RCC 7860 (cell line): ENCODE results near the gene FRMD4A.
A peak's percentile ranks its signal among the peaks of the same experiment; 100 is the strongest.
"Not testable (repeated sequence)": the region's sequence is repeated elsewhere in the genome, so short reads cannot be mapped to it uniquely, and the experiment has no call there.

ENCODE experiments used
- DNase-seq: peaks from one replicate; pipeline ENCODE4 v3.0.0-alpha.2; 2015; ENCODE audit warnings: low spot score
- FAIRE-seq: peaks from 2 replicates; lab custom pipeline; 2012; peaks lifted over from hg19 to GRCh38; lab: Jason Lieb, UNC

FRMD4A gene

DNA sequence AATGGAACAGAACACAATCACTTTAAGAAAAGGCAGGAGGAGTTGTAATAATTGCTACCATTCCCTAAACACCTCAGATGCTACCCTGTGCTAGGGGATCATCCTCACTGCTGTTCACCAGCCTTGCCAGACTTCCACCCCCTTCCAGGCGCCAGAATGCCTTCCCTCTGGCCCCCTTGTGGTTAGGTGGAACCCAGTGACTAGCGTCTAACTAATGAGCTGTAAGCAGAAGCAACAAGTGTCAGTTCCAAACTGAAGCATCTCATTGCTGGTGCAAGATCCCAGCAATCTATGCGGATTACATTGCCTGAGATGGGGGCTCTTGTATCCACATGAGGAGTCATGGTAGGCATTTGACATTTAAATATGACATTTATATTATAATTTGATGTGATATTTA, 86.6 kb downstream of the FRMD4A start:
- FAIRE-seq, result no peak
- peak; percentile 61 for DNase-seq

DNA sequence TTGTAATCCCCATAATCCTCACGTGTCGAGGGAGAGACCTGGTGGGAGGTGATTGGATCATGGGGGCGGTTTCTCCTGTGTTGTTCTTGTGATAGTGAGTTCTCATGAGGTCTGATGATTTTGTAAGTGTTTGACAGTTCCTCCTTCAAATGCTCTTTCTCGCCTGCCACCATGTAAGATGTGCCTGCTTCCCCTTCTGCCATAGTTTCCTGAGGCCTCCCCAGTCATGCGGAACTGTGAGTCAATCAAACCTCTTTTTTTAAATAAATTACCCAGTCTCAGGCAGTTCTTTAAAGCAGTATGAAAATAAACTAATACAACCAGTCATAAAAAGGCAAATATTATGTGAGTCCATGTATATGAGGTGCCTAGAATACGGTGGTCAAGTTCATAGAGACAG, 87.5 kb downstream of the FRMD4A start:
- DNase-seq, result peak; percentile 23
- FAIRE-seq, result peak; percentile 29

DNA sequence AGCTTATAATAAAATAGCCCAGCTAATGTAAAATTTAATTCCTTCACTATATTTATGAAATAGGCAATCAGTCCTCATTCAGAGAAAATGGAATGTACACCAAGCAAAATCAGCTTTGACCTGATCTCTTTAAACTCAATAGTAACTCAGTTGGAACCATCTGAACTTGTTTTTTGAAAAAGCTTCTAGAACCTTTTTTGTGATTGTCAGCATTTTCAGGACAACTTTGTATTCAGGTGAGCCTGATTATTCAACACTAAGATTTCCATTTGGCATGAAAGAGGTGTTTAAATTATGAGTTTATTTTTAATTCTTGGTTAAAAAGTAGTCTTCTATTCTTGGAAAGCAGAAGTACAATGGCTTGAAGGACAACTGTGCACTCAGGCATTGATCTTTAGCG, 89.5 kb downstream of the FRMD4A start:
- DNase-seq, result no peak
- no peak for FAIRE-seq

DNA sequence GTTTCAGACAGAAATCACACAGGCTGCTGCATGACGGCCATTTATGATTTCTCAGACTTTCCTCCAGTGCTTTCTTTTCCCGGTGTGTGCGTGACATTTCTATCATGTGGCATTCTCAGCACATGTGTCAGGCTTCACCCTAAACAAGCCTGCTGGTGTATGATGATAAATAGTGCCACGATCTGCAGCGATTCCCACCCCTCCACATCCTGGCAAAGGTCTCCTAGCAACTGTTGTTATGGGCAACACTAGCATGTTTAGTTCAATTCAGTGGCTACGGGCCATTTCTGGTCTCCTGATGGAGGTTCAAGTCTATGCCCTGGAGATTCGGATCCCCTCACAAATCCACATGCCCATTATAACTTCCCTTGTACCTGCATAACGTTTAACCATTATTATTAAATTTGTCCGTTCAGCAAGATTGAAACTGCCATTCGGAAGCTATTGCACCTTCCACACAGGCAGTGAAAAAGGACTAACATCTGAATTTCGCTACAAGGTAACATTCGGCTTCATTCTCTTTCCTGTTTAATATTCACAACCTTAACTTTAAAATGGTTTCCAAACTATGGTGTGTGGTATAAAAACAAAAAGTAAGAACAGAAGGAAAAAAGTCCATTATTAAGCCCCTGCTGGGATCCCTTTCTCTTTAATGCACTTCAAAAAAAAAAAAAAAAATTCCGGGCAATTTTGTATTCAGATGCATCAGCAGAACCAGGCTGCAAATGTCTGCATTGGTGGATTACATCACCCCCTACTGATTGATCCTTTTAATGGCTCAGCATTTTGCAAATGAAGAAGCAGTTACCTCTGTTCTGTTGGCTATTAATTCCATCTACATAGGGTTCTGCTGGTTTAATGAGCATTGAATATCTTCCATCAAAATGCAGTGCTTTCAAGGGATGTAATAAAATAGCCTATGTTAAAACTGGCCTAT, 90.2 kb downstream of the FRMD4A start:
- FAIRE-seq, result no peak
- DNase-seq, result no peak

DNA sequence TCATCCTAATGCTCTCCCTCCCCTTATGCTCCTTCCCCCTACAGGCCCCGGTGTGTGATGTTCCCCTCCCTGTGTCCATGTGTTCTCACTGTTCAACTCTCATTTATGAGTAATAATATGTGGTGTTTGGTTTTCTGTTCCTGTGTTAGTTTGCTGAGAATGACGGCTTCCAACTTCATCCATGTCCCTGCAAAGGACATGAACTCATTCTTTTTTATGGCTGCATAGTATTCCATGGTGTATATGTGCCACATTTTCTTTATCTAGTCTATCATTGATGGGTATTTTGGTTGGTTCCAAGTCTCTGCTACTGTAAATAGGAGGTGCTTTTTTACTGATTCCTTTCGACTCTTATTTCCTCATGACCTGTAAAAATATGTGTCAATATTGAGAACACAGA, 92.1 kb downstream of the FRMD4A start:
- not testable (repeated sequence) for FAIRE-seq, DNase-seq

DNA sequence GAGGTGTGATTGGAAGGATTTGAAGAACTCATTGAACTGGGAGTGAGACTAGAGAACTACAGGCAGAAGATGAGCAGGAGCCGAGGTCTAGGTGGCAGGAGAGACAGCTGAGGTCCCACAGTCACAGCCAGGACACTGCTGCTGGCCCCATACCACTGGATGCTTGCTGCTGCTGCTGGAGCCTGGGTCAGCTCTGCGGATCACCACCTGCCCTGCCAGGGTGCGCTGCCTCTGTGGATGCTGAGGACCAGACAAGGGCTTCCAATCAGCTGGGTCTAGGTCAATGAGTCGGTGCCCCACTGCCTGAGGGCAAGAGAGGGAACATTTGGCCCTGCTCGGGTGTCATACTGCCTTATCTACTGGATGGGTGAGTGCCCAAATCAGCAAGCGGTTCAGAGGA, 94.4 kb downstream of the FRMD4A start:
- FAIRE-seq, result no peak
- no peak for DNase-seq

DNA sequence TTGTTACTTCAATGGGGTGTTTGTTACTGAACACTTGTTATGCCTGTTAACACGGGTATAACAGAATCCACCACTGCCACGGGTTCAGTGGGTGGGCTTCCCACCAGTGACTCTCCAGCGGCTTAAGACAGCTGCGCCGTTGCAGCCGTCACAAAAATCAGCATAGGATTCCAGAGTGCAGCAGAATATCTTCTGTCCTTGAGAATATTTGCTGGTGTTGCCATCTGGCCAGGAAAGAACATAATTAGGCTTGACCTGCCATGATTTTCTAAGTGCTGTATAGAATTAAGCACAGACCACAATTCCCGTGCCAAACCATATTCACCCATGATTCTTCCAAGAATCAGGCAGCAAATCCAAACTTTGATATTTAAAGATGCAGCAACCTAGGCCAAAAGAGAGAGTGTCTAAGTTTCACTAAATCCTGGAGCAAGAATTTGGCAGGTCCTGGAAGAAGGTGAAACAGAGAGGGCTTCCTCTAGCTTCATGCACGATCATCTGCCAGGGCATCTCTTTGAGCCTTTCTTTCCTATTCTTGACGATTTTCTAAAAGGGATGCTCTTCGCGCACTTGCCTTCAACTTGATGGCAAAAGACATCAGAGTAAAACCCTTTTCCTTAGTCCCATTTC, 95.0 kb downstream of the FRMD4A start:
- no peak for DNase-seq
- no peak for FAIRE-seq

DNA sequence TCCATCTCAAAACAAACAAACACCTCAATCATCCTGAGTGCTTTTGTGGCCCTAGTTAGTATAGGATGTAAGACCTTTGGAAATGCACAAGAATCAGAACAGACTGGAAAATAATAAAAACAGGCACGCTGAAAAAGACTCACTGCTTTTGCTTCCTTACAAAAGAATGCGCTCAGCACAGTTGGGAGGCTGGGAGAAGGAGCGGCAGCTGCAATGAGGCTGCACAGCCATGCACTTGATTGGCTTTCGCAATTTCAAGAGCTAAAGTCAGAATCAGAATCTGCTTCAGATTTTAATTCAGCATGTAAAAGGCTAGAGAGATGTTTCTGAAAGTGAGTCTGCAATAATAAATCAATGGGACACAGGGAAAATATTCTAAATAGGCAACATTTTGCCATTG, 97.2 kb downstream of the FRMD4A start:
- FAIRE-seq (no peak), DNase-seq (no peak)

DNA sequence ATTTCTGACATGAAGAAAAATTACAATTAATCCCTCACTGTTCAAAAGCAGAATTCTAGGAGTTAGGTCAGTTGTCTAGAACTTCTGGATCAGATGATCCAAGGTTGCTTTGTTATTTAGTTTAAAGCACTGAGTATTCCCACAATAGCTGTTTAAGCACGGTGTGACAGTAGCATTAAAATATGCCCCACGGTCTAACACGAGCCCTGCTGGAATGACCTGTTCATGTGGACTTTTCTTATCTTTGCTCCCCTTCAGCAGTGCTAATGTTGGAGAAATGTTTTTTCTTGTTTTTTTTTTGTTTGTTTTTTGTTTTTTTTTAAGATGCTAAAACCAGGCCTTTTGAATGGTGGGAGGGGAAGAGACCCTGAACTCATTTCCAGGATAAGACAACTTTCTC, 101.9 kb downstream of the FRMD4A start:
- not testable (repeated sequence) for DNase-seq, FAIRE-seq

DNA sequence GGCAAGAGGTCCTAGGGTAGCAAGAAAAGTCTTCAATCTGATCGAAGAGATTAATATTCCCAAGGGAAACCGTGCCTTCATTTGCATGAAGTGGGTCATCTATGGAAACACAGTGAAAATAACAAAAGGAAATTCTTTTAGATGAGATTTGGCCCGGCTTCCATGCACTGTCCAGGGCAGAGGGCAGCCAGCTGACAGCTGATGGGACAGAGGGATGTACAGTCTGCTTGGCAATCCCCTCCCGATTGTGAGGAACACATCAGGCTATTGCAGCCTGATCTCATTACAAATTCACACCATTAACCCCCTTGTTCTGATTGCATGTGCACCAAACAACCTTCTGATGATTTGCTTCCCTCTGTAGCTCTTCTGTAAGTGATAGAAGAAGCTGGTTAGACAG, 105.3 kb downstream of the FRMD4A start:
- DNase-seq (no peak), FAIRE-seq (no peak)

DNA sequence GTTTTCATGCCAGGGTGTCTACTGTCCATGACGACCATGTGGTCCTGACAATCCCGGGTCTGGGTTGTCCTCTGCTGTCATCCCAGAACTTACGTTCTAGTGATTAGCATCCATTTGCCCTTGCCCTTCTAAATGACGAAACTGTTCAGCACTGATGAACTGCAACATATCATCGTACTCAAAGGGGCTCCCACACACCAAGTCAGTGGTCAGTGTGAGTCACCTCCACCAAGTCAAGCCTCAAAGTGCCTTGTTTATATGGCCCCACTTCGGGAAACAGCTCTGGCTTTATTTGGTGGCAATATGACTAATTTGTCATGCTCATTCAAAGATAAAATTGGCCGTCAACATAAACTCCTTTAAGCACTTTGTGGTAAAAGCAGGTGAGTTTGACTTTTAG, 110.7 kb downstream of the FRMD4A start:
- peak; percentile 95 for FAIRE-seq
- peak; percentile 88 for DNase-seq

DNA sequence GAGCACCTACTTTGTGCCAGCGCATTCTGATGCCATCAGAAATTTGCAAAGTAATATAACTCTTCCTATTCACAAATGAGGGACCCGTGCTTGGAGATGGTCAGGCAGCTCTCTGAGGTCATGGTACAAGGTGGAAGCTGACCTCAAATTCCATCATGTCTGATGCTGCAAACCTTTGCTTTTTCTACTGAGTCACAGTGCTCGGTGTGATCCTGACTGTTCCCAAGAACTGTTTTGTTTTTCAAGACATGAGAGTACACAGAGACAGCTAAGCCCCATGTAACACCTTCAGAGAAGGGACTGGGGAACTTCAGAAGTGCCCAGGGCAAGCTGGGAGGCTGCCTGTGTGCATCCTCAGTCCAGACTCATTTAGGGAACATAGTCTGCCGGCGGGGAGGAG, 111.3 kb downstream of the FRMD4A start:
- FAIRE-seq, result no peak
- DNase-seq, result peak; percentile 81

DNA sequence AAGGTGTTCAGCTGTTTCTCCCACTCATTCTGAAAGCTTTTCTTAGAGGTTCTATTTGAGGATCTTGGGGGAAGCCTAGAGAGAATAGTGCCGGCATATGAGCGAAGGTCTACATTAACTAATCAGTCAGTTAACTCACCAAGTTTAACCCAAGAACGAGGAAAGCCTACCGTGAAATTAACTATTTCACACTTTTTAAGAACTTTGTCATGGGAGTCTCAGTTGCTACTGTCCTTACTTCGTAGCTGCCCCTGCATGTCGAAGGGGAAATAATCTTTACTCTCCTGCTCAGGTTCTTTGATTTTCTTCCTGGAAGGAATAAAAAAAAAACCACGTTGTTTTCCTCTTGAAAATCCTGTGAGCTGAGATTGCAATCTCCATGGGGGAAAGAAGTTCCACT, 115.1 kb downstream of the FRMD4A start:
- DNase-seq, result no peak
- FAIRE-seq, result no peak

DNA sequence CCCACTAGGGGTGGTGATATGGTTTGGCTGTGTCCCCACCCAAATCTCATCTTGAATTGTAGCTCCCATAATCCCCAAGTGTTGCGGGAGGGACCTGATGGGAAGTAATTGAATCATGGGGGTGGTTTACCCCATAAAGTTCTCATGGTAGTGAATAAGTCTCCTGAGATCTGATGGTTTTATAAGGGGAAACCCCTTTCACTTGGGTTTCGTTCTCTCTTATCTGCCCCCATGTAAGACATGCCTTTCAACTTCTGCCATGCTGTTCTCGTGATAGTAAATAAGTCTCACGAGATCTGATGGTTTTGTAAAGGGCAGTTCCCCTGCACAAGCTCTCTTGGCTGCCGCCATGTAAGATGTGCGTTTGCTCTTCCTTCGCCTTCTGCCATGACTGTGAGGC, 117.0 kb downstream of the FRMD4A start:
- not testable (repeated sequence) for DNase-seq, FAIRE-seq

DNA sequence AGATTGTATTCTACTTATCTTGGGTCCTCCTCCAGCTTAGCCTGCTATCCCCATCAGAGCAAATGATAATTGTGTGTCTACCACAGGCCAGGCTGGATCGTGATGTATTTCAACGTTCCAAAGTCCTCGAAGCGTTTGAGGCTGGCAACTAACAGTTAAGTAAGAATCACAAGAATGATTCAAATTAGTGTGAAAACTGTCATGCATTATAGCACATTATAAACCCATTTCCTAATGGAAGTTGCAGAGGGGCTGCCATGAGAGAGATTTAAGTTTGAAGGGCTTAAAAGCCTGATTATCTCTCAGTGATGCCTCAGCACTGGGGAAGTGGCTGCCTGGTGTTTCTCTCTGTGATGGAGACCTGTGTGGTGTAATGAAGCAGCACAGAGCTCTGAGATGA, 119.1 kb downstream of the FRMD4A start:
- DNase-seq, result no peak
- FAIRE-seq, result no peak

DNA sequence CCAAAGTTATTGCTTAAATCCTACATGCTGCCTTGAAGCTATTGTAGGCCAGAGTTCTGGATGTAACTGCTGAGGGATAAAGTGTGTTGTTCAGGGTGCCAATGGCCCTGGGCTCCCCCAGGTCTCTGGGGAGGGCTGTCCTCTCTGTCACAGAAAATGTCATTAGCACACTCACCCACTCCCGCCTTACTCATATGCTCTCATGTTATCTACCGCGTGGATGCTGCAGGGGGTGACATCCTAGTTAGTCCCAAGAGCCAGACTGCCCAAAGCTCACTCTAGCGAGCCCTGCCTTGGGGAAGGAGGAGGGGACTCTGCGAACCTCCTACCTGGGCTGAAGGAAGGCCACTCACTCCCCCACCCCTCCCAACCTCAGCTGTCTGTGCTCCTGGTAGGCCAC, 122.5 kb downstream of the FRMD4A start:
- FAIRE-seq, result no peak
- no peak for DNase-seq

DNA sequence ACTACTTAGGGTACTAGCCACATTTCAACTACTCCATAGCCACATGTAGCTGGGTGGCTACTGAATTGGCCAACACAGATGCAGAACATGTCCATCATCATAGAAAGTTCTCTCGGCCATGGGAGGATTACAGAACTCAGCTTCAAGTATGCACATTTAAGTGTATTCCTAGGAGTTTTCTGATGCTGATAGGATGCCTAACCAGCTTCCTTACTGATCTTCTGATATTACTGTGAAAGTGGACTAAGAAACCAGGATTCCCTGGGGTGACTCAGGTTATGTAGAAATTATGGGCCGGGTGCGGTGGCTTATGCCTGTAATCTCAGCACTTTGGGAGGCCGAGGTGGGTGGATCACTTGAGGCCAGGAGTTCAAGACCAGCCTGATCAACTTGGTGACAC, 125.5 kb downstream of the FRMD4A start:
- no peak for DNase-seq
- no peak for FAIRE-seq

DNA sequence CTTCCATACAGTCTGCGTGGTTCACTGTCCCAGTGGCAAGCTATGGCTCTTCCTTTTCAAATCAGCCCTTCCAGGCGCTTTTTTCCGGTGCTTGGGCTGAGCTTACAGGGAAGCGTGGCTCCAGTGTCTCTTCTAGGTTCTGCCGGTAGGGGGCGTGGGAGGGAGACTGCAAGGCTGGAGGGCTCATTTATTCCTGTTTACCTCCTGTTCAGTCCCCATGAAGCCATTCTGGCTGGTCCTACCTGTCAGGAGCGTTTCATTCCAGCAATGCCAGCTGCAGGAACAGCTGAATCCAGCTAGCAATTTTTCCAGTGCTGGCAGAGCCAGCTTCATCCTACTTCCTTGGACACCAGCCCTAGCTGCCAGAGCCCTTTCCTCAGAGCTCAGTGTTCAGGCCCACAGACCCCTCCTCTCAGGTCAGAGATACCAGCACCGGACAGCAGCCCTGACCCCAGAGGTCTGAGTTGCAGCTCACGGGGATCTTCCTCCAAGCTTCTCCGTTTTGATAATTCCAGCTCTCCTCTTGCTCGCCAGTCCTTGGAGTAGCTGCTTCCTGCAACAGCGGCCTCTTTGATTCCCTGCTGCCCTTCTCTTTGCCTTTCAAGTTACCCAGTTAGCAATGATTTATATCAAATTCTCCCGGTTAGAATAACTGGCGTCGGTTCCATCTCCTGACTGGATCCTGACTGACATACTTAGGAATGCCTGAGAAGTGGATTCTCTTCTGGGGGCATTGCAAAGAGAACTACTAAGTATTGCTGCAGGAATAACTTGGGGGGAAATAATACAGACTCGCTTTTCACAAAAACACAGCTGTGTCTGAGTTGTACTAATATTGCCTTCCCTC, 129.8 kb downstream of the FRMD4A start:
- DNase-seq (no peak), FAIRE-seq (no peak)

DNA sequence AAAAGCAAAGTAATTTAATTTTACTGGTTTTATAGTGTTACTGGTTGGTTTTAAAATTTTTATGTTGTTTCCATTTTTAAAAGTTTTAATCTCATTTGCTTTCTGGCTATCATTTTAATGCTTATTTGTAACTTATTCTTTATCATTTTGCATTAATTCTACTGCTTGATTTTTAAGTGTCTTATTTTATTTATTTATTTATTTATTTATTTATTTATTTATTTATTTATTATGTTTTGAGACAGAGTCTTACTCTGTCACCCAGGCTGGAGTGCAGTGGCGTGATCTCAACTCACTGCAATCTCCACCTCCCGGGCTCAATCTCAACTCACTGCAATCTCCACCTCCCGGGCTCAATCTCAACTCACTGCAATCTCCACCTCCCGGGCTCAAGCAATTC, 131.6 kb downstream of the FRMD4A start:
- DNase-seq, result not testable (repeated sequence)
- FAIRE-seq, result peak; percentile 12

DNA sequence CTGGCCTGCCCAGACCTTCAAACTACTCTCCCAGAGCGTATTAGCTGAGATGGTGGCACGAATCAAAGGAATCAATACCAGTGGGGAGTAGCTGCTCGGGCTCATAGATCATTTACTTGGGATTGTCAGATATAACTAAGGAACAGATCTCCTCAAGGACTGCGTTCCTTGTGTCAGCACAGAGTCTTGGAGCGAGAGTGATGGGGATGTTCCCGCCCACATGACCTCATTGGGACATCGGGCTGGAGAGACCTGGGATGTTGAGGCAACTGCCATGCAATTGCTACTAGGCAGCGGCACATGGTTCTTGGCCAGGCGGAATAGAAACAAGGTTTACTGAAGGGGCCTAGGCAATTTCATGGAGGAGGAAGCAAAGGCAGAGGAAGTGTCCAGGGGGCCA, 132.6 kb downstream of the FRMD4A start:
- FAIRE-seq (no peak), DNase-seq (no peak)

DNA sequence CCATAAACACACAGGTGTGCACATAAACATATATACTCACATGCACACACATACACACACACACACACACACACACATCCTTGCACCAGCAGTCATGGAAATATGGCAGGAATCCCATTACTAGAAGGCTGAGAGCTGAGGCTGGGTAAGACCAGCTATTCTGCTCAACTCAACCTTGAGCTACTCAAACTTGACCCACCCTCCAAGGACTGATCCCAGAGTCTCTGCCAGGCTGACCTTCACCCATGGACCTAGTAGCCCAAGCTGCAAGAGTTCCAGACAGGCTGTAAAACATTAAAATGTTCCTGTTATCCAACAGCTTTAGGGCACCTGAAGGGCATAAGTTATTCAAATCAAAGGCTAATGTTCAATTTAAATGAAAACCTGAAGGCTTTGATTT, 134.6 kb downstream of the FRMD4A start:
- no peak for FAIRE-seq
- no peak for DNase-seq
